ENCODE measurements around the gene HBM. TPM values are rescaled to one million over a fixed set of nuclear protein-coding genes. Genes with fewer than 3 reads are reported as not detected.

HBM gene
- polyA plus RNA-seq (2012; ENCODE audit: insufficient read length, low read depth) = not detected

GRCh38 chr16:165539-166374 lies at the start of gene HBM:
HBM (plus strand) TSS chr16:165978; CDS start chr16:165998, 20 bp downstream.
- TF ChIP-seq SIN3A (IDR thresholded peaks at IDR 0.05; ENCODE audit: borderline replicate concordance, insufficient read depth, low read length) = no peak
- TF ChIP-seq TAF1 (IDR thresholded peaks at IDR 0.05; ENCODE audit: borderline replicate concordance, insufficient read depth, low read length) = no peak
- TF ChIP-seq REST (IDR thresholded peaks at IDR 0.05; ENCODE audit: insufficient read depth in 1 of 2, low read depth in 2 of 2, low read length in 2 of 2) = no peak
- no peak for TF ChIP-seq FOXP2 (optimal IDR thresholded peaks at IDR 0.05; ENCODE audit: borderline replicate concordance, extremely low read depth, extremely low read length, insufficient read depth)
- no peak for TF ChIP-seq POLR2AphosphoS5 (IDR thresholded peaks at IDR 0.05; ENCODE audit: low read depth, low read length)

GRCh38 chr16:116015-116414 lies 49.8 kb upstream of the HBM start:
- no peak for TF ChIP-seq REST (IDR thresholded peaks at IDR 0.05; ENCODE audit: insufficient read depth in 1 of 2, low read depth in 2 of 2, low read length in 2 of 2)
- no peak for TF ChIP-seq SIN3A (IDR thresholded peaks at IDR 0.05; ENCODE audit: borderline replicate concordance, insufficient read depth, low read length)
- no peak for TF ChIP-seq POLR2AphosphoS5 (IDR thresholded peaks at IDR 0.05; ENCODE audit: low read depth, low read length)
- TF ChIP-seq TAF1 (IDR thresholded peaks at IDR 0.05; ENCODE audit: borderline replicate concordance, insufficient read depth, low read length) = no peak
- no peak for TF ChIP-seq FOXP2 (optimal IDR thresholded peaks at IDR 0.05; ENCODE audit: borderline replicate concordance, extremely low read depth, extremely low read length, insufficient read depth)

GRCh38 chr16:117379-118365 lies 48.1 kb upstream of the HBM start:
- TF ChIP-seq TAF1 (IDR thresholded peaks at IDR 0.05; ENCODE audit: borderline replicate concordance, insufficient read depth, low read length) = no peak
- TF ChIP-seq SIN3A (IDR thresholded peaks at IDR 0.05; ENCODE audit: borderline replicate concordance, insufficient read depth, low read length) = no peak
- no peak for TF ChIP-seq REST (IDR thresholded peaks at IDR 0.05; ENCODE audit: insufficient read depth in 1 of 2, low read depth in 2 of 2, low read length in 2 of 2)
- no peak for TF ChIP-seq POLR2AphosphoS5 (IDR thresholded peaks at IDR 0.05; ENCODE audit: low read depth, low read length)
- no peak for TF ChIP-seq FOXP2 (optimal IDR thresholded peaks at IDR 0.05; ENCODE audit: borderline replicate concordance, extremely low read depth, extremely low read length, insufficient read depth)

GRCh38 chr16:118857-119256 lies 46.9 kb upstream of the HBM start:
- no peak for TF ChIP-seq POLR2AphosphoS5 (IDR thresholded peaks at IDR 0.05; ENCODE audit: low read depth, low read length)
- TF ChIP-seq SIN3A (IDR thresholded peaks at IDR 0.05; ENCODE audit: borderline replicate concordance, insufficient read depth, low read length) = no peak
- no peak for TF ChIP-seq TAF1 (IDR thresholded peaks at IDR 0.05; ENCODE audit: borderline replicate concordance, insufficient read depth, low read length)

GRCh38 chr16:119295-119694 lies 46.5 kb upstream of the HBM start:
- TF ChIP-seq SIN3A (IDR thresholded peaks at IDR 0.05; ENCODE audit: borderline replicate concordance, insufficient read depth, low read length) = no peak
- TF ChIP-seq TAF1 (IDR thresholded peaks at IDR 0.05; ENCODE audit: borderline replicate concordance, insufficient read depth, low read length) = no peak
- no peak for TF ChIP-seq REST (IDR thresholded peaks at IDR 0.05; ENCODE audit: insufficient read depth in 1 of 2, low read depth in 2 of 2, low read length in 2 of 2)
- no peak for TF ChIP-seq FOXP2 (optimal IDR thresholded peaks at IDR 0.05; ENCODE audit: borderline replicate concordance, extremely low read depth, extremely low read length, insufficient read depth)
- no peak for TF ChIP-seq POLR2AphosphoS5 (IDR thresholded peaks at IDR 0.05; ENCODE audit: low read depth, low read length)

Measured in PFSK-1 (cell line).